Superior temporal gyrus (tissue), 1 donor: ENCODE results near the gene NADK.
"Not testable (repeated sequence)": the region's sequence is repeated elsewhere in the genome, so short reads cannot be mapped to it uniquely, and the experiment has no call there.

Experiments used
- DNase-seq: peaks from one replicate; pipeline ENCODE4 v3.0.0-alpha.2; 2016; ENCODE audit errors: extremely low spot score

The NADK gene

GRCh38 chr1:1704284-1704957, 73.8 kb downstream of the NADK start:
- DNase-seq = not testable (repeated sequence)

GRCh38 chr1:1703796-1704195, 74.5 kb downstream of the NADK start:
- no peak for DNase-seq

- DNase-seq = not testable (repeated sequence)
Observed at GRCh38 chr1:1702506-1702905, 75.8 kb downstream of the NADK start.
